Esophagus muscularis mucosa (tissue), 4 donors: ENCODE measurements around the gene ITPR2.

Source experiments
- CTCF ChIP-seq, 3 experiments: fragments of 200-600 bp in 2 of 3; fragments of 450-650 bp in 1 of 3; sonication (generic) in 2 of 3; IDR thresholded peaks; one replicate each; pipeline ENCODE4 v1.5.1; 2017 to 2019; ENCODE audit warnings: antibody characterized with exemption in 3 of 3, mild to moderate bottlenecking in 2 of 3, moderate library complexity in 1 of 3
- EP300 ChIP-seq: sonication (generic); formaldehyde crosslinking; IDR thresholded peaks from one replicate; pipeline ENCODE4 v1.6.1; 2017; ENCODE audit warnings: antibody characterized with exemption
- POLR2A ChIP-seq: fragments of 450-650 bp; IDR thresholded peaks from one replicate; pipeline ENCODE4 v1.6.1; 2017; ENCODE audit warnings: antibody characterized with exemption, moderate library complexity, mild to moderate bottlenecking, low read depth
- POLR2AphosphoS5 ChIP-seq, 2 donors: sonication (generic); formaldehyde crosslinking; IDR thresholded peaks; one replicate each; pipeline ENCODE4 v1.6.1; 2017; ENCODE audit warnings: antibody characterized with exemption in 2 of 2

- TF ChIP-seq POLR2AphosphoS5 (IDR thresholded peaks at IDR 0.05): no peak
- TF ChIP-seq CTCF (IDR thresholded peaks at IDR 0.05): no peak
- no peak for TF ChIP-seq POLR2A
- no peak for TF ChIP-seq EP300
Observed at GRCh38 chr12:26690601-26691000, 142.4 kb downstream of the ITPR2 start.
